Panc1 (cell line): Measurements from ENCODE around the gene RAB15. TPM values are rescaled to one million over a fixed set of nuclear protein-coding genes. Genes with fewer than 3 reads are reported as not detected.

ENCODE experiments used
- ATAC-seq: fragments of 200-7000 bp; cut with Tn5 transposase; 2 replicates; pipeline ENCODE4 v1.9.1; 2020; ENCODE audit warnings: mild to moderate bottlenecking, moderate library complexity
- BruUV-seq: library from RNA; stranded (reverse); fragments of 400-500 nt; replicated peaks from 2 replicates; lab custom pipeline; 2021; lab: Mats Ljungman, UMichigan
- CTCF ChIA-PET: fragments of 300-600 bp; sonication (Branson Sonifier 250); formaldehyde crosslinking; loops from one replicate; lab custom pipeline; 2022; ENCODE audit warnings: antibody characterized with exemption; lab: Charles Lee
- POLR2A ChIA-PET: fragments of 300-600 bp; sonication (Branson Sonifier 250); formaldehyde crosslinking; loops from one replicate; lab custom pipeline; 2022; ENCODE audit warnings: antibody characterized with exemption; lab: Charles Lee
- DNase-seq: peaks from one replicate; pipeline ENCODE4 v3.0.0-alpha.2; 2010; ENCODE audit warnings: low read depth, low spot score
- H3K27ac ChIP-seq: 2 replicates; pipeline ENCODE4 v1.5.1; 2011; ENCODE audit warnings: mild to moderate bottlenecking, low read length, inconsistent platforms
- H3K27me3 ChIP-seq: fragments of 200-500 bp; sonication (Bioruptor generic); 2 replicates; pipeline ENCODE4 v1.6.0; 2014; ENCODE audit warnings: low read length, inconsistent platforms; ENCODE audit not compliant: control insufficient read depth, insufficient read depth
- H3K36me3 ChIP-seq: fragments of 200-500 bp; sonication (Bioruptor generic); 2 replicates; pipeline ENCODE4 v1.5.1; 2014; ENCODE audit warnings: inconsistent platforms, mild to moderate bottlenecking, low read length, moderate library complexity; ENCODE audit not compliant: control insufficient read depth, insufficient read depth
- H3K4me1 ChIP-seq: 2 replicates; pipeline ENCODE4 v1.5.1; 2011; ENCODE audit warnings: inconsistent platforms, mild to moderate bottlenecking, low read length, moderate library complexity; ENCODE audit not compliant: control insufficient read depth, insufficient read depth
- H3K4me3 ChIP-seq, 2 experiments: 2 replicates each; pipeline ENCODE4 v1.5.1; 2011 to 2012; ENCODE audit warnings: low read depth in 2 of 2, low read length in 2 of 2, mild to moderate bottlenecking in 2 of 2, inconsistent platforms in 1 of 2, moderate library complexity in 1 of 2
- H3K9me3 ChIP-seq: fragments of 200-500 bp; sonication (Bioruptor generic); 2 replicates; pipeline ENCODE4 v1.5.1; 2014; ENCODE audit warnings: low read depth, mild to moderate bottlenecking, inconsistent platforms, low read length, moderate library complexity; ENCODE audit not compliant: control insufficient read depth, insufficient read depth
- CTCF ChIP-seq: fragments of 450-650 bp; IDR thresholded peaks from 2 replicates; pipeline ENCODE4 v1.5.1; 2017; ENCODE audit warnings: mild to moderate bottlenecking
- POLR2AphosphoS5 ChIP-seq: IDR thresholded peaks from 2 replicates; pipeline ENCODE4 v1.6.1; 2012; ENCODE audit warnings: mild to moderate bottlenecking, low read depth, low read length, moderate library complexity
- REST ChIP-seq, 2 experiments: IDR thresholded peaks; 2 replicates each; pipeline ENCODE4 v1.6.1; 2011 to 2012; ENCODE audit warnings: low read depth in 2 of 2, control low read depth in 1 of 2, low read length in 1 of 2, mild to moderate bottlenecking in 1 of 2, moderate library complexity in 1 of 2; ENCODE audit not compliant: insufficient read depth in 1 of 2
- SIN3A ChIP-seq: IDR thresholded peaks from 2 replicates; pipeline ENCODE4 v1.6.1; 2012; ENCODE audit warnings: low read depth, mild to moderate bottlenecking, low read length, moderate library complexity, borderline replicate concordance; ENCODE audit not compliant: insufficient read depth
- TCF7L2 ChIP-seq: IDR thresholded peaks from 2 replicates; pipeline ENCODE4 v1.6.1; 2011; ENCODE audit warnings: mild to moderate bottlenecking, low read depth, low read length, inconsistent platforms
- in situ Hi-C: cut with HindIII; loops from 2 replicates; pipeline ENCODE4 v1.10.0; 2016; ENCODE audit warnings: low sequenced_read_pairs, low pct_unique_long_range_greater_than_20kb
- intact Hi-C: fragments of 100-400 bp; cut with micrococcal nuclease; formaldehyde crosslinking; loops from one replicate; pipeline ENCODE4 v1.10.0; 2022; ENCODE audit not compliant: unreplicated experiment
- total RNA-seq: library from RNA; stranded (reverse); gene quantifications from one replicate; pipeline ENCODE4 v1.2.1, GENCODE V29; 2021; ENCODE audit not compliant: unreplicated experiment

RAB15 gene
- total RNA-seq, 1 experiment from 2014 or later = 6.0 TPM

GRCh38 chr14:65006261-65006721, 34.2 kb upstream of the RAB15 start:
- POLR2A ChIA-PET = no interaction called here

GRCh38 chr14:65003394-65003793, 31.3 kb upstream of the RAB15 start:
- H3K4me3 ChIP-seq = no peak overlapping the region
- ATAC-seq (no peak), DNase-seq (no peak)
- H3K27me3 ChIP-seq = no peaks in the 10 kb centered on the region
- no peaks in the 10 kb centered on the region; the same call in 1 of the 2 replicates for H3K36me3 ChIP-seq
- no peaks in the 10 kb centered on the region for H3K9me3 ChIP-seq
- POLR2A ChIA-PET = no interaction called here
- in situ Hi-C loops (no loop called here), intact Hi-C loops (no loop called here)
- TF ChIP-seq SIN3A (no peak), CTCF (no peak), REST (IDR thresholded peaks at IDR 0.05; ENCODE audit: insufficient read depth in 1 of 2, low read depth in 2 of 2, low read length in 1 of 2) (no peak), TCF7L2 (no peak), POLR2AphosphoS5 (no peak)
- H3K27ac ChIP-seq = no peak overlapping the region
- CTCF ChIA-PET = no interaction called here
- BruUV-seq = no TSS peak
- no peaks in the 10 kb centered on the region for H3K4me1 ChIP-seq

More at GRCh38 chr14:65006261-65006721, 34.2 kb upstream of the RAB15 start:
- no peaks in the 10 kb centered on the region for H3K9me3 ChIP-seq
- in situ Hi-C loops (no loop called here), intact Hi-C loops (no loop called here)
- TF ChIP-seq REST (IDR thresholded peaks at IDR 0.05; ENCODE audit: insufficient read depth in 1 of 2, low read depth in 2 of 2, low read length in 1 of 2) = no peak
- no peak for TF ChIP-seq TCF7L2
- no peak for TF ChIP-seq POLR2AphosphoS5
- no peak for TF ChIP-seq SIN3A
- no peak for TF ChIP-seq CTCF
- no peaks in the 10 kb centered on the region for H3K4me1 ChIP-seq
- no TSS peak for BruUV-seq
- H3K36me3 ChIP-seq = no peaks in the 10 kb centered on the region; the same call in 1 of the 2 replicates
- DNase-seq (no peak), ATAC-seq (no peak)
- no peaks in the 10 kb centered on the region for H3K27me3 ChIP-seq
- H3K27ac ChIP-seq = no peak overlapping the region
- H3K4me3 ChIP-seq = no peak overlapping the region
- CTCF ChIA-PET = no interaction called here
